ENCODE data around the gene SLC25A27. TPM values are rescaled to one million over a fixed set of nuclear protein-coding genes. Genes with fewer than 3 reads are reported as not detected.

SLC25A27 gene
- total RNA-seq, 2 experiments from 2014 or later = 1.2 to 1.5 TPM

GRCh38 chr6:46688966-46689335 lies 36.2 kb downstream of the SLC25A27 start:
- H3K36me3 Mint-ChIP-seq (ENCODE audit: low read depth) = no peaks in the 10 kb centered on the region
- no peaks in the 10 kb centered on the region for H3K27me3 ChIP-seq (ENCODE audit: control insufficient read depth in 1 of 2, insufficient read depth in 2 of 2, low read length in 2 of 2)
- no peaks in the 10 kb centered on the region for H3K36me3 ChIP-seq (ENCODE audit: insufficient read depth, low read length)
- H3K4me1 ChIP-seq (ENCODE audit: insufficient read depth, low read length) = no peaks in the 10 kb centered on the region
- H3K4me3 ChIP-seq (ENCODE audit: low read length) = no peak overlapping the region
- no peak overlapping the region for H3K27ac Mint-ChIP-seq
- no peak for ATAC-seq (ENCODE audit: poor library complexity)
- no peaks in the 10 kb centered on the region for H3K9me3 Mint-ChIP-seq
- no peak overlapping the region for H3K27ac ChIP-seq (ENCODE audit: low read depth in 1 of 2, low read length in 2 of 2)
- DNase-seq = no peak
- TF ChIP-seq, protein P1, sequence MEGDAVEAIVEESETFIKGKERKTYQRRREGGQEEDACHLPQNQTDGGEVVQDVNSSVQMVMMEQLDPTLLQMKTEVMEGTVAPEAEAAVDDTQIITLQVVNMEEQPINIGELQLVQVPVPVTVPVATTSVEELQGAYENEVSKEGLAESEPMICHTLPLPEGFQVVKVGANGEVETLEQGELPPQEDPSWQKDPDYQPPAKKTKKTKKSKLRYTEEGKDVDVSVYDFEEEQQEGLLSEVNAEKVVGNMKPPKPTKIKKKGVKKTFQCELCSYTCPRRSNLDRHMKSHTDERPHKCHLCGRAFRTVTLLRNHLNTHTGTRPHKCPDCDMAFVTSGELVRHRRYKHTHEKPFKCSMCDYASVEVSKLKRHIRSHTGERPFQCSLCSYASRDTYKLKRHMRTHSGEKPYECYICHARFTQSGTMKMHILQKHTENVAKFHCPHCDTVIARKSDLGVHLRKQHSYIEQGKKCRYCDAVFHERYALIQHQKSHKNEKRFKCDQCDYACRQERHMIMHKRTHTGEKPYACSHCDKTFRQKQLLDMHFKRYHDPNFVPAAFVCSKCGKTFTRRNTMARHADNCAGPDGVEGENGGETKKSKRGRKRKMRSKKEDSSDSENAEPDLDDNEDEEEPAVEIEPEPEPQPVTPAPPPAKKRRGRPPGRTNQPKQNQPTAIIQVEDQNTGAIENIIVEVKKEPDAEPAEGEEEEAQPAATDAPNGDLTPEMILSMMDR (IDR thresholded peaks at IDR 0.05) = no peak
- ChIA-PET POLR2A (no interaction called here), CTCF (no interaction called here)
- intact Hi-C loops (cut with DNase I, micrococcal nuclease) = no loop called here
- no peak overlapping the region for H3K4me3 Mint-ChIP-seq
- H3K27me3 Mint-ChIP-seq = peaks cover 24% of the 10 kb centered on the region
- no peaks in the 10 kb centered on the region for H3K4me1 Mint-ChIP-seq (ENCODE audit: low read depth)
- peaks cover 0 to 16% of the 10 kb centered on the region in 2 experiments for H3K9me3 ChIP-seq (ENCODE audit: control insufficient read depth in 1 of 2, insufficient read depth in 1 of 2, low read length in 2 of 2)

DNA sequence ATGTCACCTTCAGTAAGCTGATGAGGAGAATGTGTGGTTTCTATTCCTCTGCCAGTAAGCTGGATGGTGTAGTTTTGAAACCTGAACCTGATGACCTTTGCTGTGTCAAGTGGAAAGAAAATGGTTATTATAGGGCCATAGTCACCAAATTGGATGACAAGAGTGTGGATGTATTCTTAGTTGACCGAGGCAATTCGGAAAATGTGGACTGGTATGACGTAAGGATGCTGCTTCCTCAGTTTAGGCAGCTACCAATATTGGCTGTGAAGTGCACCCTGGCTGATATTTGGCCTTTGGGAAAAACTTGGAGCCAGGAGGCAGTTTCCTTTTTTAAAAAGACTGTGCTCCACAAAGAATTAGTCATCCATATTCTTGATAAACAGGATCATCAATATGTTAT lies 36.9 kb downstream of the SLC25A27 start:
- Mint-ChIP-seq H3K4me1 (ENCODE audit: low read depth) (no peaks in the 10 kb centered on the region), H3K4me3 (no peak overlapping the region), H3K27me3 (peaks cover 24% of the 10 kb centered on the region), H3K36me3 (ENCODE audit: low read depth) (no peaks in the 10 kb centered on the region), H3K9me3 (no peaks in the 10 kb centered on the region), H3K27ac (no peak overlapping the region)
- POLR2A ChIA-PET = no interaction called here
- H3K27ac ChIP-seq (ENCODE audit: low read depth in 1 of 2, low read length in 2 of 2) = no peak overlapping the region
- no peaks in the 10 kb centered on the region for H3K4me1 ChIP-seq (ENCODE audit: insufficient read depth, low read length)
- intact Hi-C loops (cut with DNase I, micrococcal nuclease) = no loop called here
- TF ChIP-seq, protein P1 (IDR thresholded peaks at IDR 0.05) = no peak
- H3K4me3 ChIP-seq (ENCODE audit: low read length) = no peak overlapping the region
- ATAC-seq (ENCODE audit: poor library complexity) (no peak), DNase-seq (no peak)
- H3K9me3 ChIP-seq (ENCODE audit: control insufficient read depth in 1 of 2, insufficient read depth in 1 of 2, low read length in 2 of 2) = peaks cover 0 to 16% of the 10 kb centered on the region in 2 experiments
- CTCF ChIA-PET = no interaction called here
- no peaks in the 10 kb centered on the region for H3K36me3 ChIP-seq (ENCODE audit: insufficient read depth, low read length)
- no peaks in the 10 kb centered on the region for H3K27me3 ChIP-seq (ENCODE audit: control insufficient read depth in 1 of 2, insufficient read depth in 2 of 2, low read length in 2 of 2)

GRCh38 chr6:46690141-46690755 lies 37.5 kb downstream of the SLC25A27 start:
- Mint-ChIP-seq H3K4me3 (no peak overlapping the region), H3K9me3 (no peaks in the 10 kb centered on the region), H3K27me3 (peaks cover 24% of the 10 kb centered on the region), H3K4me1 (ENCODE audit: low read depth) (no peaks in the 10 kb centered on the region), H3K36me3 (ENCODE audit: low read depth) (no peaks in the 10 kb centered on the region), H3K27ac (no peak overlapping the region)
- Histone ChIP-seq H3K27me3 (ENCODE audit: control insufficient read depth in 1 of 2, insufficient read depth in 2 of 2, low read length in 2 of 2) (no peaks in the 10 kb centered on the region), H3K4me1 (ENCODE audit: insufficient read depth, low read length) (no peaks in the 10 kb centered on the region), H3K36me3 (ENCODE audit: insufficient read depth, low read length) (no peaks in the 10 kb centered on the region), H3K4me3 (ENCODE audit: low read length) (no peak overlapping the region), H3K27ac (ENCODE audit: low read depth in 1 of 2, low read length in 2 of 2) (no peak overlapping the region), H3K9me3 (ENCODE audit: control insufficient read depth in 1 of 2, insufficient read depth in 1 of 2, low read length in 2 of 2) (peaks cover 0 to 16% of the 10 kb centered on the region in 2 experiments)
- no peak for DNase-seq
- TF ChIP-seq, protein P1 (IDR thresholded peaks at IDR 0.05) = no peak
- no peak for ATAC-seq (ENCODE audit: poor library complexity)
- POLR2A ChIA-PET = no interaction called here
- CTCF ChIA-PET = no interaction called here
- intact Hi-C loops (cut with DNase I, micrococcal nuclease) = no loop called here

All from CD4-positive, alpha-beta T cell (primary cell).